ENCODE data around the gene ZNF487.

DNA sequence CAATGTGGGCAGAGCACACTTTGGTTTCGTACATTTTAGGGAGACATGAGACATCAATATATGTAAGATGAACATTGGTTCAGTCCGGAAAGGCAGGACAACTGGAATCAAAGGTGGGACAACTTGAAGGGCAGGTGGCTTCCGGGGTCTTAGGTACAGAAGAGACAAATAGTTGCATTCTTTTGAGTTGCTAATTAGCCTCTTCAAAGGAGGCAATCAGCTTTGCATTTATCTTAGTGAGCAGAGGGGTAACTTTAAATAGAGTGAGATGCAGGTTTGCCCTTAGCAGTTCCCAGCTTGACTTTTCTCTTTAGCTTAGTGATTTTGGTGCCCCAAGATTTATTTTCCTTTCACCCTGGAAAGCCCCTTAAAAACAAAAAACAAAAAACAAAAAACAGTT, 21.3 kb downstream of the ZNF487 start:
- TF ChIP-seq JUN (IDR thresholded peaks at IDR 0.05) = no peak
- TF ChIP-seq SREBF2 (IDR thresholded peaks at IDR 0.05) = no peak
- TF ChIP-seq, protein P1, sequence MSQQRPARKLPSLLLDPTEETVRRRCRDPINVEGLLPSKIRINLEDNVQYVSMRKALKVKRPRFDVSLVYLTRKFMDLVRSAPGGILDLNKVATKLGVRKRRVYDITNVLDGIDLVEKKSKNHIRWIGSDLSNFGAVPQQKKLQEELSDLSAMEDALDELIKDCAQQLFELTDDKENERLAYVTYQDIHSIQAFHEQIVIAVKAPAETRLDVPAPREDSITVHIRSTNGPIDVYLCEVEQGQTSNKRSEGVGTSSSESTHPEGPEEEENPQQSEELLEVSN (IDR thresholded peaks at IDR 0.05; ENCODE audit: borderline replicate concordance, low read depth) = no peak
- TF ChIP-seq POLR2A (IDR thresholded peaks at IDR 0.05; ENCODE audit: low read length) = no peak
- no peak for TF ChIP-seq MYC (IDR thresholded peaks at IDR 0.05; ENCODE audit: borderline replicate concordance, low read length)
- no peak for TF ChIP-seq TP53 (CRISPR knock-in tag; IDR thresholded peaks at IDR 0.05)
- TF ChIP-seq NFE2L2 (conservative IDR thresholded peaks at IDR 0.05; ENCODE audit: low read length) = no peak
- TF ChIP-seq POLR2AphosphoS2 (conservative IDR thresholded peaks at IDR 0.05; ENCODE audit: low read length) = no peak
- TF ChIP-seq CBX2 (IDR thresholded peaks at IDR 0.05; ENCODE audit: borderline replicate concordance, low read depth) = no peak
- TF ChIP-seq, protein P2, sequence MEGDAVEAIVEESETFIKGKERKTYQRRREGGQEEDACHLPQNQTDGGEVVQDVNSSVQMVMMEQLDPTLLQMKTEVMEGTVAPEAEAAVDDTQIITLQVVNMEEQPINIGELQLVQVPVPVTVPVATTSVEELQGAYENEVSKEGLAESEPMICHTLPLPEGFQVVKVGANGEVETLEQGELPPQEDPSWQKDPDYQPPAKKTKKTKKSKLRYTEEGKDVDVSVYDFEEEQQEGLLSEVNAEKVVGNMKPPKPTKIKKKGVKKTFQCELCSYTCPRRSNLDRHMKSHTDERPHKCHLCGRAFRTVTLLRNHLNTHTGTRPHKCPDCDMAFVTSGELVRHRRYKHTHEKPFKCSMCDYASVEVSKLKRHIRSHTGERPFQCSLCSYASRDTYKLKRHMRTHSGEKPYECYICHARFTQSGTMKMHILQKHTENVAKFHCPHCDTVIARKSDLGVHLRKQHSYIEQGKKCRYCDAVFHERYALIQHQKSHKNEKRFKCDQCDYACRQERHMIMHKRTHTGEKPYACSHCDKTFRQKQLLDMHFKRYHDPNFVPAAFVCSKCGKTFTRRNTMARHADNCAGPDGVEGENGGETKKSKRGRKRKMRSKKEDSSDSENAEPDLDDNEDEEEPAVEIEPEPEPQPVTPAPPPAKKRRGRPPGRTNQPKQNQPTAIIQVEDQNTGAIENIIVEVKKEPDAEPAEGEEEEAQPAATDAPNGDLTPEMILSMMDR (IDR thresholded peaks at IDR 0.05) = no peak
- no peak for TF ChIP-seq BHLHE40 (IDR thresholded peaks at IDR 0.05; ENCODE audit: low read depth, low read length)

Data from A549 (cell line).